SK-N-SH (cell line): Measurements from ENCODE around the gene MAP4. TPM values are rescaled to one million over a fixed set of nuclear protein-coding genes. Genes with fewer than 3 reads are reported as not detected.

Experiments
- CTCF ChIA-PET: fragments of 300-600, 350-600 bp; formaldehyde crosslinking; extraction: SDS; loops from one replicate; lab custom pipeline; 2021; lab: Yijun Ruan, JAX
- POLR2A ChIA-PET: fragments of 350-600 bp; sonication (Branson Sonifier 250); formaldehyde crosslinking; extraction: SDS; loops from one replicate; lab custom pipeline; 2020; ENCODE audit warnings: antibody characterized with exemption, inconsistent platforms; lab: Yijun Ruan, JAX
- DNase-seq: peaks from one replicate; pipeline ENCODE4 v3.0.0; 2012
- H2AFZ ChIP-seq: fragments of 200-600 bp; sonication (generic); 2 replicates; pipeline ENCODE4 v1.8.1; 2016; ENCODE audit warnings: antibody characterized with exemption, mild to moderate bottlenecking, low read depth
- H3F3A ChIP-seq: fragments of 200-600 bp; sonication (generic); replicated peaks from 2 replicates; pipeline ENCODE3; 2016; ENCODE audit warnings: antibody characterized with exemption, mild to moderate bottlenecking; ENCODE audit not compliant: insufficient read depth
- H3K27ac ChIP-seq, 2 experiments: fragments of 200-500 bp in 1 of 2; fragments of 200-600 bp in 1 of 2; sonication (Bioruptor generic) in 1 of 2; sonication (generic), shearing (Covaris generic) in 1 of 2; 2 replicates each; pipeline versions ENCODE4 v1.5.1 to v1.6.1; 2014 to 2016; ENCODE audit warnings: low read depth in 2 of 2, inconsistent platforms in 1 of 2, low read length in 1 of 2, mild to moderate bottlenecking in 1 of 2, mixed read lengths in 1 of 2
- H3K27me3 ChIP-seq: fragments of 200-600 bp; sonication (generic), shearing (Covaris generic); 2 replicates; pipeline ENCODE4 v1.6.1; 2016; ENCODE audit warnings: mixed run types; ENCODE audit not compliant: insufficient read depth
- H3K36me3 ChIP-seq, 2 experiments: fragments of 200-500 bp in 1 of 2; fragments of 200-600 bp in 1 of 2; sonication (Bioruptor generic) in 1 of 2; sonication (generic) in 1 of 2; replicated peaks in 1 of 2; 2 replicates each; pipeline versions ENCODE3 to v1.5.1; 2014 to 2016; ENCODE audit warnings: low read length in 1 of 2, mild to moderate bottlenecking in 1 of 2; ENCODE audit not compliant: insufficient read depth in 2 of 2, control insufficient read depth in 1 of 2
- H3K4me1 ChIP-seq, 2 experiments: fragments of 200-500 bp in 1 of 2; fragments of 200-600 bp in 1 of 2; sonication (Bioruptor generic) in 1 of 2; sonication (generic), shearing (Covaris generic) in 1 of 2; 2 replicates each; pipeline versions ENCODE4 v1.5.1 to v1.6.1; 2014 to 2016; ENCODE audit warnings: low read depth in 1 of 2, low read length in 1 of 2, mixed run types in 1 of 2; ENCODE audit not compliant: insufficient read depth in 2 of 2, control insufficient read depth in 1 of 2
- H3K4me2 ChIP-seq: fragments of 200-600 bp; sonication (generic), shearing (Covaris generic); 2 replicates; pipeline ENCODE4 v1.6.1; 2017; ENCODE audit warnings: mixed run types
- H3K4me3 ChIP-seq, 2 experiments: fragments of 200-500 bp in 1 of 2; fragments of 200-600 bp in 1 of 2; sonication (Bioruptor generic) in 1 of 2; sonication (generic), shearing (Covaris generic) in 1 of 2; 2 replicates each; pipeline versions ENCODE4 v1.5.1 to v1.8.1; 2014 to 2016; ENCODE audit warnings: low read depth in 2 of 2, inconsistent platforms in 1 of 2, low read length in 1 of 2, mild to moderate bottlenecking in 1 of 2, mixed read lengths in 1 of 2, moderate library complexity in 1 of 2
- H3K79me2 ChIP-seq: fragments of 200-600 bp; sonication (generic); 2 replicates; pipeline ENCODE4 v1.8.1; 2017; ENCODE audit warnings: mild to moderate bottlenecking; ENCODE audit not compliant: insufficient read depth
- H3K9ac ChIP-seq: fragments of 200-600 bp; sonication (generic); 2 replicates; pipeline ENCODE4 v1.6.1; 2017; ENCODE audit warnings: mixed run types
- H3K9me2 ChIP-seq: fragments of 200-600 bp; sonication (generic); 2 replicates; pipeline ENCODE4 v1.6.1; 2017; ENCODE audit warnings: mixed run types
- H3K9me3 ChIP-seq: fragments of 200-600 bp; sonication (generic); 2 replicates; pipeline ENCODE4 v1.6.1; 2017; ENCODE audit warnings: mixed run types, mild to moderate bottlenecking, moderate library complexity
- H4K20me1 ChIP-seq: fragments of 200-600 bp; sonication (generic); 2 replicates; pipeline ENCODE4 v1.6.1; 2017; ENCODE audit warnings: mild to moderate bottlenecking, mixed run types; ENCODE audit not compliant: insufficient read depth
- CHD2 ChIP-seq: fragments of 150-350 bp; IDR thresholded peaks from 2 replicates; pipeline ENCODE4 v1.6.1; 2018; ENCODE audit warnings: low read length; ENCODE audit not compliant: partially characterized antibody
- FOSL2 ChIP-seq: IDR thresholded peaks from 2 replicates; pipeline ENCODE4 v1.4.0; 2012; ENCODE audit warnings: low read depth, mild to moderate bottlenecking, moderate library complexity, borderline replicate concordance
- JUND ChIP-seq: IDR thresholded peaks from 2 replicates; pipeline ENCODE4 v1.4.0; 2012
- MXI1 ChIP-seq: IDR thresholded peaks from 2 replicates; pipeline ENCODE4 v1.6.1; 2012; ENCODE audit warnings: mild to moderate bottlenecking, low read depth, low read length, improper control_type of control experiment
- POLR2AphosphoS5 ChIP-seq: IDR thresholded peaks from 2 replicates; pipeline ENCODE4 v1.6.1; 2012; ENCODE audit warnings: low read depth, low read length
- WGBS: methylation state at CpG from one replicate; pipeline ENCODE4 v1.1.6; 2017; ENCODE audit warnings: low lambda C conversion rate; 5-methylcytosine and 5-hydroxymethylcytosine counted together
- polyA plus RNA-seq, 3 experiments: library from polyadenylated mRNA; depleted of rRNA; stranded (reverse); fragments of >200 nt; gene quantifications; 2 replicates each; pipeline ENCODE4 v1.2.3, GENCODE V29; 2012
- TF ChIP-seq, protein P1 (sequence below): IDR thresholded peaks from 2 replicates; pipeline ENCODE4 v1.4.0; 2012; ENCODE audit warnings: low read depth, borderline replicate concordance
- TF ChIP-seq, protein P2 (sequence below): fragments of 150-350 bp; IDR thresholded peaks from 2 replicates; pipeline ENCODE4 v1.6.1; 2017; ENCODE audit warnings: antibody characterized with exemption, low read length, low read depth, borderline replicate concordance
- TF ChIP-seq, protein P3 (sequence below): IDR thresholded peaks from 2 replicates; pipeline ENCODE4 v1.4.0; 2012; ENCODE audit warnings: low read depth, borderline replicate concordance

The MAP4 gene
- polyA plus RNA-seq, 1 of the 3 experiments (the other 2 are of a cell fraction): 121 TPM

DNA sequence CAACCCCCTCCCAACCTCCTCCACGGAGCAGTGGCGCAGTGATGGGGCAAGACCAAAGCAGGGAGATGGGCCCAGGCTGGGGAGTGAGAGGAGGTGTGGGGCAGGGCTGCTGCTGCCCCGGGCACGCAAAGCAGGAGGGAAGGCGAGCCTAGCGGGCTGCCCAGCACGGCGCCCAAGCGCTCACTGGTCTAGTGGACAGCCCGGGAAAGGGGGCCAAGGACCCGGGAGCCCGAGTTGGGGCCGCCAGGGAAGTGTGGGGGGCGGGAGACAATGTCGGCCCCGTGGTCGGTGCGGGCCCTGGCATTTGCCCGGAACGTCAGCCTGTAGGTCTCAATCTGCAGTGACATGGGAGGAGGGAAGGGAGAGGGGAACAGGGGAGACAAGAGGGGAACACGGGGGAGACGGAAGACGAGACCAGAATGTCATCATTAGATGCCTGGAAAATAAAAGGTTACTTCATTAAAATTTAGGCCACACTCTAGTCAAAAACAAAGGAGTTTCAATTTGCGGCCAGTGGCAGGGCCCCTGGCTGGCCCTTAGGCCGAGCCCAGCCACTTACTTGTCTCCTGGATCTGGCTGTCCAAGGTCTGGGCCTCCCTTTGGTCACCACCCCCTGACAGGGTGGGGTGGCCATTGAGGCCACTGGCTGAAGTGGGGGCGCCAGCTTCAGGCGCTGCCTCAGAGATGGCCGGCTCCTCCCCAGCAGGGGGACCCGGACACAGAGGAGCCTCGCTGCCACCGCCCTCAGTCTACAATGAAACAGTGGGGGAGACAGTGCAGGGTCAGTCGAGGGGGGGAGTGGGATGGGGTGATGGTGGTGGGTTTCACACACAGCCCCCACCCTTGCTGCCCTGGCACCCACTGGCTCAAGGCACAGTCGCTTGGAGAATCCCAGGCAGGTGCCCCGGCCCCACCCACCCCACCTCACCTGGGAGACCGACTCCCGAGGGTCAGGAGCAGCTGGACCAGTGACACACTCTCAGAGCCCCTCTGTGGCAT lies 163.3 kb downstream of the MAP4 start:
- Histone ChIP-seq H3K9ac (no peak overlapping the region), H3K4me3 (no peak overlapping the region), H4K20me1 (peaks cover 22% of the 10 kb centered on the region; the same call in 1 of the 2 replicates), H3K4me2 (no peak overlapping the region), H3K79me2 (0 out of 2 replicates have a peak, but pooled peaks cover 3% of the 10 kb centered on the region), H2AFZ (no peak overlapping the region), H3F3A (peaks cover 22% of the 10 kb centered on the region), H3K9me3 (no peaks in the 10 kb centered on the region), H3K27me3 (no peaks in the 10 kb centered on the region), H3K27ac (no peak overlapping the region), H3K4me1 (no peaks in the 10 kb centered on the region), H3K9me2 (no peaks in the 10 kb centered on the region), H3K36me3 (peaks cover 27 to 76% of the 10 kb centered on the region in 2 experiments)
- ChIA-PET POLR2A (no interaction called here), CTCF (interaction anchor here (0.9 to 2.2 kb wide), 4 partner anchors 15 to 298 kb away, joined by 3 to 7 read pairs (median 5); no protein-coding TSS in a partner anchor)
- no peak for TF ChIP-seq FOSL2
- peak; percentile 51 for DNase-seq
- 93% methylated on average over 27 of the region's 36 CpGs for WGBS

DNA sequence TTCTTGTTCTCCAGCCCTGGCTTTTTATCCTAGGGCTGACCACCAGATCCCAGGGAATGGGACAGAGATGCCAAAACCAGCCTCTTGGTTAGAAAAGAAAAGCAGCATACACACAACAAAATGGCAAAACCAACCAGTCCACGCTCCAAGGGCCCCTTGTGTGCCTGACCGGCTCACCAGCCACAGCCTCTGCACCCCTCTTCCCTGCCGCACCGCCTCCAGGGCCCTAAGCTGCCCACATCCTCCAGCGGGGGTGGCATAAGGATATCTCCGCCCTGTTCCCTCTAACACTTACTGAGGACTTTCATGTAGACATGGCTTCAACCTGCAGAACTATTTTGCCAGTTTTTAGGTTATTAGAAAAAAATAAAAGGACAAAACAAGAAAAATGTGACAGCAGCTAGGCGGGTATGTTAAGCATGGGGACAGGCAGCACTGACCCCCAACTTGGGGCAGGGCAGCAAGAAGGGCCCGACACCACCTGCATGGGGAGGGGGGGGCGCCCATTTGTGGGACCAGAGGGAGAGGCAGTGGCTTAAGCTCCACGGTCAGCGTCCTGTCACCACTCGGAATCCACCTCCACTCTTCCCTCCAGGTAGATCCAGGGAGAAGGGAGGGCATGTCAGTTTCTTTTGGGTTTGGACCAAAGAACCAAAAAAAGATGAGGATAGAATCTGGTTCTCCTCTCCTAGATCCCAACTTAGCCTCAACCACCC lies 164.2 kb downstream of the MAP4 start:
- Histone ChIP-seq H3K9ac (no peak overlapping the region), H3K27ac (peak overlapping the region in 1 of 2 experiments; percentile 7; a peak in 1 of 4 replicates), H2AFZ (no peak overlapping the region), H4K20me1 (peaks cover 29% of the 10 kb centered on the region; the same call in 1 of the 2 replicates), H3K4me2 (no peak overlapping the region), H3K36me3 (peaks cover 20 to 80% of the 10 kb centered on the region in 2 experiments), H3K4me3 (no peak overlapping the region), H3K9me2 (no peaks in the 10 kb centered on the region), H3K4me1 (no peaks in the 10 kb centered on the region), H3K9me3 (no peaks in the 10 kb centered on the region), H3K27me3 (no peaks in the 10 kb centered on the region)
- no peak for DNase-seq
- ChIA-PET CTCF (interaction anchor here (0.9 to 1.2 kb wide), 3 partner anchors 15 to 299 kb away, joined by 3 to 6 read pairs (median 4); no protein-coding TSS in a partner anchor), POLR2A (no interaction called here)
- TF ChIP-seq MXI1 (no peak), JUND (no peak), CHD2 (no peak), POLR2AphosphoS5 (no peak)
- TF ChIP-seq, protein P1, sequence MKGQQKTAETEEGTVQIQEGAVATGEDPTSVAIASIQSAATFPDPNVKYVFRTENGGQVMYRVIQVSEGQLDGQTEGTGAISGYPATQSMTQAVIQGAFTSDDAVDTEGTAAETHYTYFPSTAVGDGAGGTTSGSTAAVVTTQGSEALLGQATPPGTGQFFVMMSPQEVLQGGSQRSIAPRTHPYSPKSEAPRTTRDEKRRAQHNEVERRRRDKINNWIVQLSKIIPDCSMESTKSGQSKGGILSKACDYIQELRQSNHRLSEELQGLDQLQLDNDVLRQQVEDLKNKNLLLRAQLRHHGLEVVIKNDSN: no peak
- TF ChIP-seq, protein P2, sequence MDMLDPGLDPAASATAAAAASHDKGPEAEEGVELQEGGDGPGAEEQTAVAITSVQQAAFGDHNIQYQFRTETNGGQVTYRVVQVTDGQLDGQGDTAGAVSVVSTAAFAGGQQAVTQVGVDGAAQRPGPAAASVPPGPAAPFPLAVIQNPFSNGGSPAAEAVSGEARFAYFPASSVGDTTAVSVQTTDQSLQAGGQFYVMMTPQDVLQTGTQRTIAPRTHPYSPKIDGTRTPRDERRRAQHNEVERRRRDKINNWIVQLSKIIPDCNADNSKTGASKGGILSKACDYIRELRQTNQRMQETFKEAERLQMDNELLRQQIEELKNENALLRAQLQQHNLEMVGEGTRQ: no peak
- TF ChIP-seq, protein P3, sequence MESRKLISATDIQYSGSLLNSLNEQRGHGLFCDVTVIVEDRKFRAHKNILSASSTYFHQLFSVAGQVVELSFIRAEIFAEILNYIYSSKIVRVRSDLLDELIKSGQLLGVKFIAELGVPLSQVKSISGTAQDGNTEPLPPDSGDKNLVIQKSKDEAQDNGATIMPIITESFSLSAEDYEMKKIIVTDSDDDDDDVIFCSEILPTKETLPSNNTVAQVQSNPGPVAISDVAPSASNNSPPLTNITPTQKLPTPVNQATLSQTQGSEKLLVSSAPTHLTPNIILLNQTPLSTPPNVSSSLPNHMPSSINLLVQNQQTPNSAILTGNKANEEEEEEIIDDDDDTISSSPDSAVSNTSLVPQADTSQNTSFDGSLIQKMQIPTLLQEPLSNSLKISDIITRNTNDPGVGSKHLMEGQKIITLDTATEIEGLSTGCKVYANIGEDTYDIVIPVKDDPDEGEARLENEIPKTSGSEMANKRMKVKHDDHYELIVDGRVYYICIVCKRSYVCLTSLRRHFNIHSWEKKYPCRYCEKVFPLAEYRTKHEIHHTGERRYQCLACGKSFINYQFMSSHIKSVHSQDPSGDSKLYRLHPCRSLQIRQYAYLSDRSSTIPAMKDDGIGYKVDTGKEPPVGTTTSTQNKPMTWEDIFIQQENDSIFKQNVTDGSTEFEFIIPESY: no peak
- TF ChIP-seq, all 33 proteins: peak for 0
- 0 out of 2 replicates have a peak, but pooled peaks cover under 1% of the 10 kb centered on the region for H3K79me2 ChIP-seq
- WGBS: 98% methylated on average over 12 of the region's 12 CpGs
- H3F3A ChIP-seq: peaks cover 27% of the 10 kb centered on the region
